ENCODE results near the gene DAB2IP. TPM values are rescaled to one million over a fixed set of nuclear protein-coding genes. Genes with fewer than 3 reads are reported as not detected.

The DAB2IP gene
- total RNA-seq, 2 donors from 2014 or later, result 70.7 to 71.0 TPM

DNA sequence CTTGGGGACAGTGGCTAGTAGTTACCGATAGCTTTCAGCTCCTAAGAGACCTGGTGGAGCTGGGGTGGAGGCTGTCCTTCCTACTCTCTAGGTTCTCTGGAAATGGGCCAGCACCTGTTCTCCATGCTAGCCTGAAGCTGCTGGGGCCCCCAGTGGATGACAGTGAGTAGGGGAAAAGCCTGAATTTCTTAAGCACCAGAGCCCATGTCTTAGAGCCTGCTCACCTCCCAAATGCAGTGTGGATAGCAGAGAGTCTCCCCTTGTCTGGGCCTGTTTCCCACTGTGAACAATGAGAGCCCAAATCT is 105.8 kb downstream of the DAB2IP start:
- H3K27ac ChIP-seq (ENCODE audit: low read depth, low read length), result no peak overlapping the region
- H3K4me1 ChIP-seq (ENCODE audit: control insufficient read depth, insufficient read depth, low read length), result no peaks in the 10 kb centered on the region
- Mint-ChIP-seq H3K36me3 (ENCODE audit: low read depth) (peaks cover 22% of the 10 kb centered on the region), H3K27ac (no peak overlapping the region), H3K27me3 (ENCODE audit: insufficient read depth) (no peaks in the 10 kb centered on the region), H3K4me1 (no peaks in the 10 kb centered on the region), H3K9me3 (no peaks in the 10 kb centered on the region), H3K4me3 (no peak overlapping the region)
- 97 to 100% methylated on average over 1 of the region's 1 CpG for WGBS, 2 experiments (ENCODE audit: insufficient coverage in 1 of 2, insufficient read length in 1 of 2)
- TF ChIP-seq, protein P1, sequence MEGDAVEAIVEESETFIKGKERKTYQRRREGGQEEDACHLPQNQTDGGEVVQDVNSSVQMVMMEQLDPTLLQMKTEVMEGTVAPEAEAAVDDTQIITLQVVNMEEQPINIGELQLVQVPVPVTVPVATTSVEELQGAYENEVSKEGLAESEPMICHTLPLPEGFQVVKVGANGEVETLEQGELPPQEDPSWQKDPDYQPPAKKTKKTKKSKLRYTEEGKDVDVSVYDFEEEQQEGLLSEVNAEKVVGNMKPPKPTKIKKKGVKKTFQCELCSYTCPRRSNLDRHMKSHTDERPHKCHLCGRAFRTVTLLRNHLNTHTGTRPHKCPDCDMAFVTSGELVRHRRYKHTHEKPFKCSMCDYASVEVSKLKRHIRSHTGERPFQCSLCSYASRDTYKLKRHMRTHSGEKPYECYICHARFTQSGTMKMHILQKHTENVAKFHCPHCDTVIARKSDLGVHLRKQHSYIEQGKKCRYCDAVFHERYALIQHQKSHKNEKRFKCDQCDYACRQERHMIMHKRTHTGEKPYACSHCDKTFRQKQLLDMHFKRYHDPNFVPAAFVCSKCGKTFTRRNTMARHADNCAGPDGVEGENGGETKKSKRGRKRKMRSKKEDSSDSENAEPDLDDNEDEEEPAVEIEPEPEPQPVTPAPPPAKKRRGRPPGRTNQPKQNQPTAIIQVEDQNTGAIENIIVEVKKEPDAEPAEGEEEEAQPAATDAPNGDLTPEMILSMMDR (conservative IDR thresholded peaks at IDR 0.05), result no peak
- no peak overlapping the region for H3K4me3 ChIP-seq (ENCODE audit: low read length)
- H3K27me3 ChIP-seq (ENCODE audit: control insufficient read depth, insufficient read depth, low read length, poor library complexity, severe bottlenecking), result no peaks in the 10 kb centered on the region
- H3K9ac ChIP-seq (ENCODE audit: extremely low read depth, low read length, poor library complexity, severe bottlenecking), result no peak overlapping the region
- DNase-seq, result no peak
- no peaks in the 10 kb centered on the region for H3K9me3 ChIP-seq (ENCODE audit: control insufficient read depth, low read length)
- no peaks in the 10 kb centered on the region for H3K36me3 ChIP-seq (ENCODE audit: control insufficient read depth, insufficient read depth, low read length)

DNA sequence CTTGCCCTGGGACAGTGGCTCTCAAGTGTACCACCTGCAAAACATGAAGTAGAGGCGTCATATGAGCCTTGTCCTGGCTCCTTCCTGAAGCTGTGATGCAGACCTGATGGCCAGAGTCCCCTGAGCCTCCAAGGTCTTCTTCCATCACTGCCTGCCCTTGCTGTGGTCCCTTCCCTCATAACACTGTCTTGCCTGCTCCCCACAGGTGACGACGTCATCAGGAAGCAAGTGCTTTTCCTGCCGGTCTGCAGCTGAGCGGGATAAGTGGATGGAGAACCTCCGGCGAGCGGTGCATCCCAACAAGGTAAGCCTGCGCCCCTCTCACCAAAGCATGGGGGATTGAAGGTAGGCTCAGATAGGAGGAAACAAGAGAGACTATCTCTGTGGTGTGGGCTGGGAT is 107.3 kb downstream of the DAB2IP start:
- H3K4me1 Mint-ChIP-seq, result no peaks in the 10 kb centered on the region
- H3K9me3 Mint-ChIP-seq, result no peaks in the 10 kb centered on the region
- H3K27me3 ChIP-seq (ENCODE audit: control insufficient read depth, insufficient read depth, low read length, poor library complexity, severe bottlenecking), result no peaks in the 10 kb centered on the region
- WGBS, 2 experiments (ENCODE audit: insufficient coverage in 1 of 2, insufficient read length in 1 of 2), result 95 to 100% methylated on average over 6 to 9 of the region's 9 CpGs
- H3K36me3 Mint-ChIP-seq (ENCODE audit: low read depth), result peaks cover 31% of the 10 kb centered on the region
- H3K9ac ChIP-seq (ENCODE audit: extremely low read depth, low read length, poor library complexity, severe bottlenecking), result no peak overlapping the region
- H3K9me3 ChIP-seq (ENCODE audit: control insufficient read depth, low read length), result no peaks in the 10 kb centered on the region
- H3K4me3 ChIP-seq (ENCODE audit: low read length), result no peak overlapping the region
- no peaks in the 10 kb centered on the region for H3K36me3 ChIP-seq (ENCODE audit: control insufficient read depth, insufficient read depth, low read length)
- TF ChIP-seq, protein P1 (conservative IDR thresholded peaks at IDR 0.05), result no peak
- no peaks in the 10 kb centered on the region for H3K4me1 ChIP-seq (ENCODE audit: control insufficient read depth, insufficient read depth, low read length)
- no peak overlapping the region for H3K27ac ChIP-seq (ENCODE audit: low read depth, low read length)
- no peak overlapping the region for H3K4me3 Mint-ChIP-seq
- no peak overlapping the region for H3K27ac Mint-ChIP-seq
- DNase-seq, result no peak
- no peaks in the 10 kb centered on the region for H3K27me3 Mint-ChIP-seq (ENCODE audit: insufficient read depth)

DNA sequence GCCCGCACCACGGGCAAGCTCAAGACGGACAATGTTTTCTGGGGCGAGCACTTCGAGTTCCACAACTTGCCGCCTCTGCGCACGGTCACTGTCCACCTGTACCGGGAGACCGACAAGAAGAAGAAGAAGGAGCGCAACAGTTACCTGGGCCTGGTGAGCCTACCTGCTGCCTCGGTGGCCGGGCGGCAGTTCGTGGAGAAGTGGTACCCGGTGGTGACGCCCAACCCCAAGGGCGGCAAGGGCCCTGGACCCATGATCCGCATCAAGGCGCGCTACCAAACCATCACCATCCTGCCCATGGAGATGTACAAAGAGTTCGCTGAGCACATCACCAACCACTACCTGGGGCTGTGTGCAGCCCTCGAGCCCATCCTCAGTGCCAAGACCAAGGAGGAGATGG is 108.6 kb downstream of the DAB2IP start:
- DNase-seq, result no peak
- Mint-ChIP-seq H3K27me3 (ENCODE audit: insufficient read depth) (no peaks in the 10 kb centered on the region), H3K4me1 (no peaks in the 10 kb centered on the region), H3K9me3 (no peaks in the 10 kb centered on the region), H3K4me3 (no peak overlapping the region), H3K36me3 (ENCODE audit: low read depth) (peaks cover 40% of the 10 kb centered on the region), H3K27ac (no peak overlapping the region)
- Histone ChIP-seq H3K9me3 (ENCODE audit: control insufficient read depth, low read length) (no peaks in the 10 kb centered on the region), H3K4me1 (ENCODE audit: control insufficient read depth, insufficient read depth, low read length) (no peaks in the 10 kb centered on the region), H3K27me3 (ENCODE audit: control insufficient read depth, insufficient read depth, low read length, poor library complexity, severe bottlenecking) (no peaks in the 10 kb centered on the region), H3K9ac (ENCODE audit: extremely low read depth, low read length, poor library complexity, severe bottlenecking) (no peak overlapping the region), H3K4me3 (ENCODE audit: low read length) (no peak overlapping the region), H3K36me3 (ENCODE audit: control insufficient read depth, insufficient read depth, low read length) (peaks cover 5% of the 10 kb centered on the region), H3K27ac (ENCODE audit: low read depth, low read length) (no peak overlapping the region)
- WGBS, 2 experiments (ENCODE audit: insufficient coverage in 1 of 2, insufficient read length in 1 of 2), result 96% methylated on average over 12 to 23 of the region's 23 CpGs
- TF ChIP-seq, protein P1 (conservative IDR thresholded peaks at IDR 0.05), result no peak
